ENCODE data around the gene PDCD5. TPM values are rescaled to one million over a fixed set of nuclear protein-coding genes. Genes with fewer than 3 reads are reported as not detected.

Gene PDCD5
- total and polyA plus RNA-seq, 2 donors (not counting 1 experiment from before 2014, with no cell fraction given): 107 to 115 TPM

- no peak overlapping the region for H3K9ac ChIP-seq (ENCODE audit: insufficient read depth, low read length)
- no peak for TF ChIP-seq CTCF (conservative IDR thresholded peaks at IDR 0.05 in 1 of 2, IDR thresholded peaks at IDR 0.05 in 1 of 2; ENCODE audit: low read depth in 1 of 2, low read length in 2 of 2)
- TF ChIP-seq EZH2 (IDR thresholded peaks at IDR 0.05; ENCODE audit: low read length, missing control alignments): no peak
- no peak overlapping the region for H3K4me2 ChIP-seq (ENCODE audit: extremely low read depth, insufficient read depth, low read length)
- no peak overlapping the region for H2AFZ ChIP-seq (ENCODE audit: low read length)
- no peaks in the 10 kb centered on the region for H3K36me3 ChIP-seq (ENCODE audit: control insufficient read depth, insufficient read depth, low read length)
- no peaks in the 10 kb centered on the region for H3K9me3 ChIP-seq (ENCODE audit: control insufficient read depth, insufficient read depth, low read depth, low read length)
- H3K4me1 ChIP-seq (ENCODE audit: control insufficient read depth, extremely low read depth, insufficient read depth, low read length): no peaks in the 10 kb centered on the region
- no peak overlapping the region for H3K27ac ChIP-seq (ENCODE audit: insufficient read depth, low read length)
- no peaks in the 10 kb centered on the region for H4K20me1 ChIP-seq (ENCODE audit: control insufficient read depth, extremely low read depth, insufficient read depth, low read length)
- no peak overlapping the region for H3K4me3 ChIP-seq (replicated peaks in 1 of 4; ENCODE audit: control extremely low read depth in 1 of 4, insufficient read depth in 1 of 4, low read depth in 3 of 4, low read length in 4 of 4)
- H3K27me3 ChIP-seq (ENCODE audit: control insufficient read depth, insufficient read depth, low read length): no peaks in the 10 kb centered on the region
- H3K79me2 ChIP-seq (ENCODE audit: control insufficient read depth, insufficient read depth, low read length): no peaks in the 10 kb centered on the region
- DNase-seq (ENCODE audit: low read depth in 2 of 2): no peak
Measured at GRCh38 chr19:32550666-32551065, 30.3 kb upstream of the PDCD5 start.

- TF ChIP-seq CTCF (conservative IDR thresholded peaks at IDR 0.05 in 1 of 2, IDR thresholded peaks at IDR 0.05 in 1 of 2; ENCODE audit: low read depth in 1 of 2, low read length in 2 of 2) (no peak), EZH2 (IDR thresholded peaks at IDR 0.05; ENCODE audit: low read length, missing control alignments) (no peak)
- no peaks in the 10 kb centered on the region for H4K20me1 ChIP-seq (ENCODE audit: control insufficient read depth, extremely low read depth, insufficient read depth, low read length)
- H2AFZ ChIP-seq (ENCODE audit: low read length): no peak overlapping the region
- no peaks in the 10 kb centered on the region for H3K4me1 ChIP-seq (ENCODE audit: control insufficient read depth, extremely low read depth, insufficient read depth, low read length)
- no peaks in the 10 kb centered on the region for H3K9me3 ChIP-seq (ENCODE audit: control insufficient read depth, insufficient read depth, low read depth, low read length)
- no peak overlapping the region for H3K27ac ChIP-seq (ENCODE audit: insufficient read depth, low read length)
- no peak for DNase-seq (ENCODE audit: low read depth in 2 of 2)
- no peaks in the 10 kb centered on the region for H3K79me2 ChIP-seq (ENCODE audit: control insufficient read depth, insufficient read depth, low read length)
- H3K4me2 ChIP-seq (ENCODE audit: extremely low read depth, insufficient read depth, low read length): no peak overlapping the region
- H3K27me3 ChIP-seq (ENCODE audit: control insufficient read depth, insufficient read depth, low read length): no peaks in the 10 kb centered on the region
- H3K4me3 ChIP-seq (replicated peaks in 1 of 4; ENCODE audit: control extremely low read depth in 1 of 4, insufficient read depth in 1 of 4, low read depth in 3 of 4, low read length in 4 of 4): no peak overlapping the region
- no peak overlapping the region for H3K9ac ChIP-seq (ENCODE audit: insufficient read depth, low read length)
- H3K36me3 ChIP-seq (ENCODE audit: control insufficient read depth, insufficient read depth, low read length): no peaks in the 10 kb centered on the region
Measured at GRCh38 chr19:32555786-32556185, 25.2 kb upstream of the PDCD5 start.

GRCh38 chr19:32558607-32559228 is 22.3 kb upstream of the PDCD5 start:
- Histone ChIP-seq H3K9ac (ENCODE audit: insufficient read depth, low read length) (no peak overlapping the region), H3K9me3 (ENCODE audit: control insufficient read depth, insufficient read depth, low read depth, low read length) (no peaks in the 10 kb centered on the region), H2AFZ (ENCODE audit: low read length) (no peak overlapping the region), H3K4me2 (ENCODE audit: extremely low read depth, insufficient read depth, low read length) (no peak overlapping the region), H3K36me3 (ENCODE audit: control insufficient read depth, insufficient read depth, low read length) (no peaks in the 10 kb centered on the region), H3K4me3 (replicated peaks in 1 of 4; ENCODE audit: control extremely low read depth in 1 of 4, insufficient read depth in 1 of 4, low read depth in 3 of 4, low read length in 4 of 4) (no peak overlapping the region), H3K79me2 (ENCODE audit: control insufficient read depth, insufficient read depth, low read length) (no peaks in the 10 kb centered on the region), H3K4me1 (ENCODE audit: control insufficient read depth, extremely low read depth, insufficient read depth, low read length) (no peaks in the 10 kb centered on the region), H3K27ac (ENCODE audit: insufficient read depth, low read length) (no peak overlapping the region), H3K27me3 (ENCODE audit: control insufficient read depth, insufficient read depth, low read length) (no peaks in the 10 kb centered on the region), H4K20me1 (ENCODE audit: control insufficient read depth, extremely low read depth, insufficient read depth, low read length) (no peaks in the 10 kb centered on the region)
- DNase-seq (ENCODE audit: low read depth in 2 of 2): no peak
- no peak for TF ChIP-seq CTCF (conservative IDR thresholded peaks at IDR 0.05 in 1 of 2, IDR thresholded peaks at IDR 0.05 in 1 of 2; ENCODE audit: low read depth in 1 of 2, low read length in 2 of 2)
- TF ChIP-seq EZH2 (IDR thresholded peaks at IDR 0.05; ENCODE audit: low read length, missing control alignments): no peak
